Thymus (tissue), 11 donors: Measurements from ENCODE around the gene DYNLL1. TPM values are rescaled to one million over a fixed set of nuclear protein-coding genes. Genes with fewer than 3 reads are reported as not detected.

ENCODE experiments used
- DNase-seq, 9 donors: peaks; one replicate each; pipeline ENCODE4 v3.0.0-alpha.2; 2013; ENCODE audit warnings: low spot score in 9 of 9, low read depth in 6 of 9, missing footprints in 1 of 9
- H3K27ac ChIP-seq, 2 donors: one replicate each; pipeline ENCODE4 v1.5.1; 2013; ENCODE audit warnings: control low read depth in 1 of 2, low read depth in 1 of 2, low read length in 1 of 2, mild to moderate bottlenecking in 1 of 2, moderate library complexity in 1 of 2
- H3K27me3 ChIP-seq, 2 donors: one replicate each; pipeline ENCODE4 v1.5.1; 2013; ENCODE audit warnings: low read length in 1 of 2; ENCODE audit not compliant: control insufficient read depth in 2 of 2, insufficient read depth in 1 of 2
- H3K36me3 ChIP-seq, 2 donors: one replicate each; pipeline ENCODE4 v1.5.1; 2013; ENCODE audit warnings: low read length in 1 of 2, mild to moderate bottlenecking in 1 of 2, moderate library complexity in 1 of 2; ENCODE audit not compliant: control insufficient read depth in 2 of 2, insufficient read depth in 2 of 2
- H3K4me1 ChIP-seq, 2 donors: one replicate each; pipeline ENCODE4 v1.5.1; 2013; ENCODE audit warnings: low read length in 2 of 2; ENCODE audit not compliant: control insufficient read depth in 2 of 2, insufficient read depth in 2 of 2
- H3K4me3 ChIP-seq, 2 donors: one replicate each; pipeline ENCODE4 v1.5.1; 2013; ENCODE audit warnings: low read length in 2 of 2, control low read depth in 1 of 2, mild to moderate bottlenecking in 1 of 2
- H3K9me3 ChIP-seq, 2 donors: one replicate each; pipeline ENCODE4 v1.5.1; 2013; ENCODE audit warnings: low read length in 1 of 2, mild to moderate bottlenecking in 1 of 2; ENCODE audit not compliant: control insufficient read depth in 2 of 2, insufficient read depth in 1 of 2
- WGBS: extraction: QIAGEN DNeasy Blood & Tissue Kit; methylation state at CpG from one replicate; pipeline ENCODE4 v1.1.7; 2013; 5-methylcytosine and 5-hydroxymethylcytosine counted together
- polyA plus RNA-seq: library from polyadenylated mRNA; stranded (reverse); fragments of 200-250 nt; gene quantifications from one replicate; pipeline ENCODE4 v1.2.3, GENCODE V29; 2013
- total RNA-seq: library from RNA; stranded (reverse); fragments of 120-200 nt; gene quantifications from one replicate; pipeline ENCODE4 v1.2.4, GENCODE V29; 2013
- donor health status: healthy.

DYNLL1 gene
- total and polyA plus RNA-seq, 2 donors, result 248 to 410 TPM

DNA sequence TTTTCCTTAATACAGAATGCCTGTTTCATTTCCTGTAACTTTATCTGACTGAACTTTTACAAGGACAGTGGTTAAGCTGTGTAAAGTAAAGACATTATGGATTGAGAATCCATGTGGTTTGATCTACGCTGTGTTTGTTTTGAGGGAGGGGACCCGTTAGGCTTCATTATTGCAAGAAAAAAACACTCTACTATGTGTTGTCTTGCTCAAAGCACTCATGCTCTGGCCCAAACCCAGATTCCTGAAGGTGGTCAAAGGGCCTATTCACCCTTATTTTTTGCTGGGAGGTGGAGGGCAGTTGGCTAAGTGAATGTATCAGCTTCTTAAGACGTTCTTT lies 50.1 kb downstream of the DYNLL1 start:
- H3K9me3 ChIP-seq, result no peaks in the 10 kb centered on the region
- H3K27me3 ChIP-seq, result no peaks in the 10 kb centered on the region
- no peak for DNase-seq
- 95% methylated on average over 3 of the region's 3 CpGs for WGBS
- no peaks in the 10 kb centered on the region for H3K4me1 ChIP-seq
- H3K4me3 ChIP-seq, result no peak overlapping the region
- peaks cover 57 to 81% of the 10 kb centered on the region in 2 donors for H3K36me3 ChIP-seq
- H3K27ac ChIP-seq, result no peak overlapping the region

Other genes starting within 250 kb of the DYNLL1 start
- gene PXN, start 230.4 kb upstream of the DYNLL1 start, total RNA-seq, result 7.2 TPM
- gene PXN, start 230.4 kb upstream of the DYNLL1 start, polyA plus RNA-seq, result 112 TPM
- 19,743 TPM for gene RNU4-2, start 204.2 kb upstream of the DYNLL1 start, total RNA-seq
- not detected for gene RNU4-2, start 204.2 kb upstream of the DYNLL1 start, polyA plus RNA-seq
- gene RNU4-1, start 202.9 kb upstream of the DYNLL1 start, total RNA-seq, result 7,767 TPM
- gene RNU4-1, start 202.9 kb upstream of the DYNLL1 start, polyA plus RNA-seq, result not detected
- 2.8 TPM for gene SIRT4, start 193.8 kb upstream of the DYNLL1 start, total RNA-seq
- 2.8 TPM for gene SIRT4, start 193.8 kb upstream of the DYNLL1 start, polyA plus RNA-seq
- gene PLA2G1B, start 168.3 kb upstream of the DYNLL1 start, total RNA-seq, result 0.09 TPM
- gene PLA2G1B, start 168.3 kb upstream of the DYNLL1 start, polyA plus RNA-seq, result 1.5 TPM
- 0.05 TPM for gene MSI1, start 126.9 kb upstream of the DYNLL1 start, total RNA-seq
- gene MSI1, start 126.9 kb upstream of the DYNLL1 start, polyA plus RNA-seq, result 0.25 TPM
- 443 TPM for gene COX6A1, start 58.0 kb upstream of the DYNLL1 start, total RNA-seq
- 494 TPM for gene COX6A1, start 58.0 kb upstream of the DYNLL1 start, polyA plus RNA-seq
- gene TRIAP1, start 49.7 kb upstream of the DYNLL1 start, total RNA-seq, result 34.8 TPM
- 50.3 TPM for gene TRIAP1, start 49.7 kb upstream of the DYNLL1 start, polyA plus RNA-seq
- 22.8 TPM for gene GATC, start 49.7 kb upstream of the DYNLL1 start, total RNA-seq
- gene GATC, start 49.7 kb upstream of the DYNLL1 start, polyA plus RNA-seq, result 14.4 TPM
- gene SRSF9, start 26.4 kb upstream of the DYNLL1 start, total RNA-seq, result 152 TPM
- gene SRSF9, start 26.4 kb upstream of the DYNLL1 start, polyA plus RNA-seq, result 178 TPM
- gene COQ5, start 33.0 kb downstream of the DYNLL1 start, total RNA-seq, result 32.6 TPM
- gene COQ5, start 33.0 kb downstream of the DYNLL1 start, polyA plus RNA-seq, result 47.5 TPM
- gene RNF10, start 38.2 kb downstream of the DYNLL1 start, total RNA-seq, result 44.8 TPM
- gene RNF10, start 38.2 kb downstream of the DYNLL1 start, polyA plus RNA-seq, result 165 TPM
- 55.4 TPM for gene POP5, start 85.3 kb downstream of the DYNLL1 start, total RNA-seq
- gene POP5, start 85.3 kb downstream of the DYNLL1 start, polyA plus RNA-seq, result 95.1 TPM
- gene CABP1, start 144.5 kb downstream of the DYNLL1 start, total RNA-seq, result 0.24 TPM
- 1.0 TPM for gene CABP1, start 144.5 kb downstream of the DYNLL1 start, polyA plus RNA-seq
- gene MLEC, start 191.0 kb downstream of the DYNLL1 start, total RNA-seq, result 52.0 TPM
- 18.5 TPM for gene MLEC, start 191.0 kb downstream of the DYNLL1 start, polyA plus RNA-seq
- gene UNC119B, start 214.3 kb downstream of the DYNLL1 start, total RNA-seq, result 9.3 TPM
- gene UNC119B, start 214.3 kb downstream of the DYNLL1 start, polyA plus RNA-seq, result 12.0 TPM
- 16.0 TPM for gene ACADS, start 229.7 kb downstream of the DYNLL1 start, total RNA-seq
- gene ACADS, start 229.7 kb downstream of the DYNLL1 start, polyA plus RNA-seq, result 29.3 TPM